GM12892 (cell line): Measurements from ENCODE around the gene MRPL51.

Experiments used
- POLR2A ChIP-seq: IDR thresholded peaks from 2 replicates; pipeline ENCODE4 v1.6.1; 2011; ENCODE audit warnings: low read depth, low read length, control low read depth
- POLR2AphosphoS5 ChIP-seq: IDR thresholded peaks from 2 replicates; pipeline ENCODE4 v1.6.1; 2011; ENCODE audit warnings: low read depth, low read length, control low read depth
- TAF1 ChIP-seq: IDR thresholded peaks from 2 replicates; pipeline ENCODE4 v1.6.1; 2011; ENCODE audit warnings: low read depth, mild to moderate bottlenecking, control low read depth, low read length, borderline replicate concordance

DNA sequence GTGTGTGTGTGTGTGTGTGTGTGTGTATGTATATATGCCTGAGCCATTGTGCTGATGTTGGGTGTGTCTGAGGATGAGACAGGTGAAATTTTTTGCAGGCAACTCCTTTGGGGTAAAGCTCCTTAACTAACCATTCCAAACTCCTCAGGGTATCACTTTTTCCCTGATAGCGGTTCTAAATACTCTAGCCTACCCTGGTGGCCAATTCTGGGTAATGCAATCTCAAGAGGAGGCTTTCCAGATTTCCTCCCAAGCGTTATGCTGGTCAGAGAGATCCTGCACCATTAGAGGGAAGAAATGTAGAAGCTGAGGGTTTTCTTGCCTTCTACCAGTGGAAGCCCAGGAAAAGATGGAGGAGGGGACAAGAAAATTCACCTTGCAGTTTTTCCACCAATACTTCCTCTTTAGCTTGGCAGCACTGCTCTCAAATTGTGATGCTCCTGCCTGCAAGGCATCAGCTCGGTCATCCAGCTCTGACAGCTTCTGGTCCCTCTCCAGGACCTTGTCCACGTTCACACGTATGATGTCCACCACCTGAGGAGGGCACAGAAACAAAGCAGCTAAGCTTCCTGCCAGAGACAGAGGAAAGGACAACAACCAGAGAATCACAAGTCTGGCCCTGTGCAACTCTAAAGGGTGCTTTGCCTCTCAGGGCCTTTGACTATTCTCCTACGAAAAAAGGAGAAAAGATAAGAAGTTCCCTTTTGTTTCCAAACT lies 27.4 kb downstream of the MRPL51 start:
- TF ChIP-seq POLR2A (no peak), POLR2AphosphoS5 (no peak), TAF1 (no peak)
